SK-N-SH (cell line): ENCODE results near the gene SYNJ2BP. TPM values are rescaled to one million over a fixed set of nuclear protein-coding genes. Genes with fewer than 3 reads are reported as not detected.

Source experiments
- CTCF ChIA-PET: fragments of 300-600, 350-600 bp; formaldehyde crosslinking; extraction: SDS; loops from one replicate; lab custom pipeline; 2021; lab: Yijun Ruan, JAX
- POLR2A ChIA-PET: fragments of 350-600 bp; sonication (Branson Sonifier 250); formaldehyde crosslinking; extraction: SDS; loops from one replicate; lab custom pipeline; 2020; ENCODE audit warnings: antibody characterized with exemption, inconsistent platforms; lab: Yijun Ruan, JAX
- DNase-seq: peaks from one replicate; pipeline ENCODE4 v3.0.0; 2012
- H2AFZ ChIP-seq: fragments of 200-600 bp; sonication (generic); 2 replicates; pipeline ENCODE4 v1.8.1; 2016; ENCODE audit warnings: antibody characterized with exemption, mild to moderate bottlenecking, low read depth
- H3F3A ChIP-seq: fragments of 200-600 bp; sonication (generic); replicated peaks from 2 replicates; pipeline ENCODE3; 2016; ENCODE audit warnings: antibody characterized with exemption, mild to moderate bottlenecking; ENCODE audit not compliant: insufficient read depth
- H3K27ac ChIP-seq, 2 experiments: fragments of 200-500 bp in 1 of 2; fragments of 200-600 bp in 1 of 2; sonication (Bioruptor generic) in 1 of 2; sonication (generic), shearing (Covaris generic) in 1 of 2; 2 replicates each; pipeline versions ENCODE4 v1.5.1 to v1.6.1; 2014 to 2016; ENCODE audit warnings: low read depth in 2 of 2, inconsistent platforms in 1 of 2, low read length in 1 of 2, mild to moderate bottlenecking in 1 of 2, mixed read lengths in 1 of 2
- H3K27me3 ChIP-seq: fragments of 200-600 bp; sonication (generic), shearing (Covaris generic); 2 replicates; pipeline ENCODE4 v1.6.1; 2016; ENCODE audit warnings: mixed run types; ENCODE audit not compliant: insufficient read depth
- H3K36me3 ChIP-seq, 2 experiments: fragments of 200-500 bp in 1 of 2; fragments of 200-600 bp in 1 of 2; sonication (Bioruptor generic) in 1 of 2; sonication (generic) in 1 of 2; replicated peaks in 1 of 2; 2 replicates each; pipeline versions ENCODE3 to v1.5.1; 2014 to 2016; ENCODE audit warnings: low read length in 1 of 2, mild to moderate bottlenecking in 1 of 2; ENCODE audit not compliant: insufficient read depth in 2 of 2, control insufficient read depth in 1 of 2
- H3K4me1 ChIP-seq, 2 experiments: fragments of 200-500 bp in 1 of 2; fragments of 200-600 bp in 1 of 2; sonication (Bioruptor generic) in 1 of 2; sonication (generic), shearing (Covaris generic) in 1 of 2; 2 replicates each; pipeline versions ENCODE4 v1.5.1 to v1.6.1; 2014 to 2016; ENCODE audit warnings: low read depth in 1 of 2, low read length in 1 of 2, mixed run types in 1 of 2; ENCODE audit not compliant: insufficient read depth in 2 of 2, control insufficient read depth in 1 of 2
- H3K4me2 ChIP-seq: fragments of 200-600 bp; sonication (generic), shearing (Covaris generic); 2 replicates; pipeline ENCODE4 v1.6.1; 2017; ENCODE audit warnings: mixed run types
- H3K4me3 ChIP-seq, 2 experiments: fragments of 200-500 bp in 1 of 2; fragments of 200-600 bp in 1 of 2; sonication (Bioruptor generic) in 1 of 2; sonication (generic), shearing (Covaris generic) in 1 of 2; 2 replicates each; pipeline versions ENCODE4 v1.5.1 to v1.8.1; 2014 to 2016; ENCODE audit warnings: low read depth in 2 of 2, inconsistent platforms in 1 of 2, low read length in 1 of 2, mild to moderate bottlenecking in 1 of 2, mixed read lengths in 1 of 2, moderate library complexity in 1 of 2
- H3K79me2 ChIP-seq: fragments of 200-600 bp; sonication (generic); 2 replicates; pipeline ENCODE4 v1.8.1; 2017; ENCODE audit warnings: mild to moderate bottlenecking; ENCODE audit not compliant: insufficient read depth
- H3K9ac ChIP-seq: fragments of 200-600 bp; sonication (generic); 2 replicates; pipeline ENCODE4 v1.6.1; 2017; ENCODE audit warnings: mixed run types
- H3K9me2 ChIP-seq: fragments of 200-600 bp; sonication (generic); 2 replicates; pipeline ENCODE4 v1.6.1; 2017; ENCODE audit warnings: mixed run types
- H3K9me3 ChIP-seq: fragments of 200-600 bp; sonication (generic); 2 replicates; pipeline ENCODE4 v1.6.1; 2017; ENCODE audit warnings: mixed run types, mild to moderate bottlenecking, moderate library complexity
- H4K20me1 ChIP-seq: fragments of 200-600 bp; sonication (generic); 2 replicates; pipeline ENCODE4 v1.6.1; 2017; ENCODE audit warnings: mild to moderate bottlenecking, mixed run types; ENCODE audit not compliant: insufficient read depth
- CHD2 ChIP-seq: fragments of 150-350 bp; IDR thresholded peaks from 2 replicates; pipeline ENCODE4 v1.6.1; 2018; ENCODE audit warnings: low read length; ENCODE audit not compliant: partially characterized antibody
- EP300 ChIP-seq, 2 experiments: IDR thresholded peaks; 2 replicates each; pipeline versions ENCODE4 v1.4.0 to v1.6.1; 2012; ENCODE audit warnings: borderline replicate concordance in 1 of 2, low read depth in 1 of 2, low read length in 1 of 2
- EZH2phosphoT487 ChIP-seq: fragments of 200-600 bp; sonication (generic); IDR thresholded peaks from 2 replicates; pipeline ENCODE4 v1.6.1; 2017; ENCODE audit warnings: low read depth, mixed run types, mild to moderate bottlenecking, antibody characterized with exemption, moderate library complexity, borderline replicate concordance
- FOXJ3 ChIP-seq: sonication (generic); formaldehyde crosslinking; IDR thresholded peaks from 2 replicates; pipeline ENCODE4 v1.5.1; 2020; ENCODE audit warnings: mild to moderate bottlenecking, missing genetic modification reagents
- FOXM1 ChIP-seq: IDR thresholded peaks from 2 replicates; pipeline ENCODE4 v1.4.0; 2012; ENCODE audit warnings: low read depth, mild to moderate bottlenecking
- MXI1 ChIP-seq: IDR thresholded peaks from 2 replicates; pipeline ENCODE4 v1.6.1; 2012; ENCODE audit warnings: mild to moderate bottlenecking, low read depth, low read length, improper control_type of control experiment
- PBX3 ChIP-seq: IDR thresholded peaks from 2 replicates; pipeline ENCODE4; 2012
- POLR2AphosphoS5 ChIP-seq: IDR thresholded peaks from 2 replicates; pipeline ENCODE4 v1.6.1; 2012; ENCODE audit warnings: low read depth, low read length
- RCOR1 ChIP-seq: fragments of 150-350 bp; IDR thresholded peaks from 2 replicates; pipeline ENCODE4 v1.6.1; 2017; ENCODE audit warnings: antibody characterized with exemption, low read length
- REST ChIP-seq: IDR thresholded peaks from 2 replicates; pipeline ENCODE4 v1.6.1; 2012; ENCODE audit warnings: mild to moderate bottlenecking, low read depth, low read length, moderate library complexity
- SIN3A ChIP-seq: IDR thresholded peaks from 2 replicates; pipeline ENCODE4 v1.6.1; 2012; ENCODE audit warnings: low read depth, mild to moderate bottlenecking, low read length, moderate library complexity, borderline replicate concordance
- TAF1 ChIP-seq: IDR thresholded peaks from 2 replicates; pipeline ENCODE4 v1.6.1; 2012; ENCODE audit warnings: low read depth, mild to moderate bottlenecking, low read length, moderate library complexity, borderline replicate concordance
- TEAD4 ChIP-seq: IDR thresholded peaks from 2 replicates; pipeline ENCODE4 v1.4.0; 2012; ENCODE audit warnings: mild to moderate bottlenecking, borderline replicate concordance; ENCODE audit not compliant: insufficient read depth
- USF1 ChIP-seq: IDR thresholded peaks from 2 replicates; pipeline ENCODE4 v1.4.0; 2012; ENCODE audit warnings: low read depth, borderline replicate concordance
- USF2 ChIP-seq: fragments of 150-350 bp; IDR thresholded peaks from 2 replicates; pipeline ENCODE4 v1.6.1; 2017; ENCODE audit warnings: antibody characterized with exemption, low read length, low read depth, borderline replicate concordance
- WGBS: methylation state at CpG from one replicate; pipeline ENCODE4 v1.1.6; 2017; ENCODE audit warnings: low lambda C conversion rate; 5-methylcytosine and 5-hydroxymethylcytosine counted together
- polyA plus RNA-seq, 3 experiments: library from polyadenylated mRNA; depleted of rRNA; stranded (reverse); fragments of >200 nt; gene quantifications; 2 replicates each; pipeline ENCODE4 v1.2.3, GENCODE V29; 2012

The SYNJ2BP gene
- polyA plus RNA-seq, 1 of the 3 experiments (the other 2 are of a cell fraction), result 12.4 TPM

GRCh38 chr14:70380824-70381223, 36.1 kb downstream of the SYNJ2BP start (continued):
- TF ChIP-seq REST (no peak), EP300 (IDR thresholded peaks at IDR 0.05; ENCODE audit: borderline replicate concordance in 1 of 2, low read depth in 1 of 2, low read length in 1 of 2) (no peak), FOXJ3 (CRISPR knock-in tag) (no peak)

- no peaks in the 10 kb centered on the region for H4K20me1 ChIP-seq
- H3K4me1 ChIP-seq, result no peaks in the 10 kb centered on the region
- no peak overlapping the region for H2AFZ ChIP-seq
- H3K27ac ChIP-seq, result no peak overlapping the region
- no peak for DNase-seq
- H3F3A ChIP-seq, result no peaks in the 10 kb centered on the region
- TF ChIP-seq EZH2phosphoT487 (no peak), TEAD4 (no peak), POLR2AphosphoS5 (no peak), RCOR1 (no peak), USF1 (no peak), CHD2 (no peak), FOXM1 (no peak), TAF1 (no peak), PBX3 (no peak), SIN3A (no peak), MXI1 (no peak), USF2 (no peak)
- TF ChIP-seq, all 33 proteins: peak for 0
- H3K9me3 ChIP-seq, result no peaks in the 10 kb centered on the region
- POLR2A ChIA-PET, result no interaction called here
- H3K27me3 ChIP-seq, result no peaks in the 10 kb centered on the region
- CTCF ChIA-PET, result no interaction called here
- no peaks in the 10 kb centered on the region for H3K79me2 ChIP-seq
- H3K36me3 ChIP-seq, result peaks cover 4 to 58% of the 10 kb centered on the region in 2 experiments
- H3K4me3 ChIP-seq, result no peak overlapping the region
- WGBS, result 100% methylated on average over 1 of the region's 1 CpG
- no peaks in the 10 kb centered on the region for H3K9me2 ChIP-seq
- H3K4me2 ChIP-seq, result no peak overlapping the region
- no peak overlapping the region for H3K9ac ChIP-seq
Measured at GRCh38 chr14:70378696-70379095, 38.2 kb downstream of the SYNJ2BP start.

Other genes starting within 250 kb of the SYNJ2BP start
- gene SLC8A3, start 228.1 kb downstream of the SYNJ2BP start, polyA plus RNA-seq (2012; rRNA removed), result 0.26 and 0.67 TPM in 2 replicates
- 24.4 and 27.7 TPM in 2 replicates for gene COX16, start 57.4 kb downstream of the SYNJ2BP start, polyA plus RNA-seq (2012; rRNA removed)
- 1.6 and 3.1 TPM in 2 replicates for gene ADAM21, start 35.1 kb upstream of the SYNJ2BP start, polyA plus RNA-seq (2012; rRNA removed)
- gene ADAM20, start 117.9 kb upstream of the SYNJ2BP start, polyA plus RNA-seq (2012; rRNA removed), result 0.05 and 0.15 TPM in 2 replicates
- gene MED6, start 183.6 kb upstream of the SYNJ2BP start, polyA plus RNA-seq (2012; rRNA removed), result 24.2 and 31.1 TPM in 2 replicates
- 0.29 and 0.33 TPM in 2 replicates for gene TTC9, start 224.8 kb upstream of the SYNJ2BP start, polyA plus RNA-seq (2012; rRNA removed)